ENCODE measurements around the gene NPIPB8.
"Not testable (repeated sequence)": the region's sequence is repeated elsewhere in the genome, so short reads cannot be mapped to it uniquely, and the experiment has no call there.

NPIPB8 gene

DNA sequence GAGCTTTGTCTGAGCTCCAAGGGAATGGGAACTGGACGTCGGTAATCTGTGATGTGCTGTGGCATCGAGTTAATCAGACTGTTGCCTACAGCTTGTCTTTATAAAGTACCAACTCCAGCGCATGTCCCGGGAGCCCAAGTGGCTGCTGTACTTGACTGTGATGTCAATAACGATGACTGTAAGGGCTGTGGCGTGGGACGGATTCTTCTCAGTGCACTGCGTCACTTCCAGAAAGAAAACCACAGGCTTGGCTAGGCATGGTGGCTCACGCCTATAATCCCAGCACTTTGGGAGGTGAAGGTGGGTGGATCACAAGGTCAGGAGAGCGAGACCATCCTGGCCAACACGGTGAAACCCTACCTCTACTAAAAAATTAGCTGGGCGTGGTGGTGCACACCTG, 51.6 kb downstream of the NPIPB8 start:
- not testable (repeated sequence) for H3K4me1 ChIP-seq (ENCODE audit: low read depth, poor library complexity, severe bottlenecking); H3K9ac ChIP-seq

DNA sequence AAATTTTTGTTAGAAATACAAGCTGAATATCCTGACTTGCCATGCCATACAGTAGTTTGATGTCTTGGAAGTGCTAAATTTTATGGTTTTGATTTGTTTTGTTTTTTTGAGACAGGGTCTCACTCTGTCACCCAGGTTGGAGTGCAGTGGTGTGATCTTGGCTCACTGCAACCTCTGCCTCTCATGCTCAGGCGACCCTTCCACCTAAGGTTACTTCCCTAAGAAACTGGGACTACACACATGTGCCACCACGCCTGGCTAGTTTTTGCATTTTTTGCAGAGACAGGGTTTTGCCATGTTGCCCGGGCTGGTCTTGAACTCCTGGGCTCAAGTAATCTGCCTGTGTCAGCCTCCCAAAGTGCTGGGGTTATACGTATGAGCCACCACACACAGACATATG, 53.9 kb downstream of the NPIPB8 start:
- H3K27ac ChIP-seq; H3K27me3 ChIP-seq (ENCODE audit: insufficient read depth, low read depth); H3K4me3 ChIP-seq (IDR thresholded peaks at IDR 0.05; ENCODE audit: insufficient read depth, low read depth, low read length); H3K9ac ChIP-seq; H3K36me3 ChIP-seq (ENCODE audit: insufficient read depth); H3K4me2 ChIP-seq; H3K79me2 ChIP-seq (ENCODE audit: insufficient read depth, low read depth); H3K4me1 ChIP-seq (ENCODE audit: low read depth, poor library complexity, severe bottlenecking); H2AFZ ChIP-seq (ENCODE audit: low read depth); H4K20me1 ChIP-seq (ENCODE audit: insufficient read depth): not testable (repeated sequence)

More for the DNA sequence above, 51.6 kb downstream of the NPIPB8 start:
- not testable (repeated sequence) for H3K4me2 ChIP-seq; H3K4me3 ChIP-seq (IDR thresholded peaks at IDR 0.05; ENCODE audit: insufficient read depth, low read depth, low read length); H3K27me3 ChIP-seq (ENCODE audit: insufficient read depth, low read depth); H2AFZ ChIP-seq (ENCODE audit: low read depth); H4K20me1 ChIP-seq (ENCODE audit: insufficient read depth); H3K79me2 ChIP-seq (ENCODE audit: insufficient read depth, low read depth); H3K27ac ChIP-seq; H3K36me3 ChIP-seq (ENCODE audit: insufficient read depth)

DNA sequence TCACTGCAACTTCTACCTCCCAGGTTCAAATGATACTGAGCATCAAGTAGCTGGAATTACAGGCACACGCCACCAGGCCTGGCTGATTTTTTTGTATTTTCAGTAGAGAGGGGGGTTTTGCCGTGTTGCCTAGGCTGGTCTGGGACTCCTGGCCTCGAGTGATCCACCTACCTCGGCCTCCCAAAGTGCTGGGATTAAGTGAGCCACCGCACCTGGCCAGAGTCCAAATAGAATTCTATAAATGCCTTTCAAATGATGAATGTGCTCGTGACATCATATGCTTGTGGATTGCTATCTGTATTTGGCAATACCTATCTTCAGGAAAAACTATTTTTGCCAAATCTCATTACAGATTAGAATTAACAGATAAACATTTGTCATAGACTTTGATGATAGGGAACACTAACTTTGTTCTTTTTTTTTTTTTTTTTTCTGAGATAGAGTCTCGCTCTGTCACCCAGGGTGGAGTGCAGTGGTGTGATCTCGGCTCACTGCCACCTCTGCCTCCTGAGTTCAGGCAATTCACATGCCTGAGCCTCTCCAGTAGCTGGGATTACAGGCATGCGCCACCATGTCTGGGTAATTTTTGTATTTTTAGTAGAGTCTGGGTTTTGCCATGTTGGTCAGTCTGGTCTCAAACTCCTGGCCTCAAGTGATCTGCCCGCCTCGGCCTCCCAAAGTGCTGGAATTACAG, 55.5 kb downstream of the NPIPB8 start:
- not testable (repeated sequence) for H3K4me3 ChIP-seq (IDR thresholded peaks at IDR 0.05; ENCODE audit: insufficient read depth, low read depth, low read length); H3K4me1 ChIP-seq (ENCODE audit: low read depth, poor library complexity, severe bottlenecking); H3K27ac ChIP-seq; H3K79me2 ChIP-seq (ENCODE audit: insufficient read depth, low read depth); H3K36me3 ChIP-seq (ENCODE audit: insufficient read depth); H2AFZ ChIP-seq (ENCODE audit: low read depth); H3K9ac ChIP-seq; H3K27me3 ChIP-seq (ENCODE audit: insufficient read depth, low read depth); H4K20me1 ChIP-seq (ENCODE audit: insufficient read depth); H3K4me2 ChIP-seq

DNA sequence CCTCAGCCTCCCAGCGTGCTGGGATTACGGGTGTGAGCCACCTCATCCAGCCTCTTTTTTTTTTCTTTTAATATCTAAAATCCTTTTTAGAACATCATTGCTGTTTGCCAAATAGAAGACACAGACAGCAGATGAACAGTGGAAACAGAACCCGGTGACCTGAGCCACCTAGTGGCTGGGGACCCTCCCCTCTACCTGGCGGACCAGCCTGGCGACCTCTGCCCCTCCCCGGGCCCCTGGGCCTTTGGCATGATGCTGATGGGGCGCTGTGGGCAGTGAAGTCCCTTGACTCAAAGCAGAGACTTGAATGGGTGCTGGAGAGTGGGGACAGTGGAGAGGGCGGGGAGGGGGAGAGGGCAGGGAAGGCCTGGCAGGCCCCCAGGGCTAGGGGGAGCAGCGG, 61.9 kb downstream of the NPIPB8 start:
- H3K9ac ChIP-seq; H2AFZ ChIP-seq (ENCODE audit: low read depth); H4K20me1 ChIP-seq (ENCODE audit: insufficient read depth); H3K4me1 ChIP-seq (ENCODE audit: low read depth, poor library complexity, severe bottlenecking); H3K36me3 ChIP-seq (ENCODE audit: insufficient read depth); H3K4me3 ChIP-seq (IDR thresholded peaks at IDR 0.05; ENCODE audit: insufficient read depth, low read depth, low read length); H3K27me3 ChIP-seq (ENCODE audit: insufficient read depth, low read depth); H3K4me2 ChIP-seq; H3K79me2 ChIP-seq (ENCODE audit: insufficient read depth, low read depth); H3K27ac ChIP-seq: not testable (repeated sequence)

DNA sequence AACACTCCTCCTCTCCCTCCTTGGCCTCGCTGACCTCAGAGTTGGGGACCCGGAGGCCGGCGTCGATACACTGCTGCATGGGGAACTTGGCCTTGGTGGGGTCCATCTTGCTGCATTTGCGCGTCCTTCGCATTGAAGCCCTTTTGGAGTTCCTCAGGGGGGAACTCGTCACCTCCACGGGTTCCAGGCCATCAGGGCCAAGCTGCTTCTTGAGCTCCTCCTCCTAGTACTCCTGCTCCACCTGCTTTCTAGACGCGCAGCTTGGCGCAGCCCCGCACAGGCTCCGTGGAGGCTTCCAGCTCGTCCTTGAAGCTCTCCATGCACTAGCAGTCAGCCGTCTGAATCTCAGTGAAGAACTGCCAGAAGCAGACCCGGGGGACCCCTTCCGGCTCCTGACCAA, 62.5 kb downstream of the NPIPB8 start:
- H3K4me2 ChIP-seq; H3K4me1 ChIP-seq (ENCODE audit: low read depth, poor library complexity, severe bottlenecking); H3K36me3 ChIP-seq (ENCODE audit: insufficient read depth); H3K27ac ChIP-seq; H3K79me2 ChIP-seq (ENCODE audit: insufficient read depth, low read depth); H4K20me1 ChIP-seq (ENCODE audit: insufficient read depth); H3K9ac ChIP-seq; H3K27me3 ChIP-seq (ENCODE audit: insufficient read depth, low read depth); H3K4me3 ChIP-seq (IDR thresholded peaks at IDR 0.05; ENCODE audit: insufficient read depth, low read depth, low read length); H2AFZ ChIP-seq (ENCODE audit: low read depth): not testable (repeated sequence)

DNA sequence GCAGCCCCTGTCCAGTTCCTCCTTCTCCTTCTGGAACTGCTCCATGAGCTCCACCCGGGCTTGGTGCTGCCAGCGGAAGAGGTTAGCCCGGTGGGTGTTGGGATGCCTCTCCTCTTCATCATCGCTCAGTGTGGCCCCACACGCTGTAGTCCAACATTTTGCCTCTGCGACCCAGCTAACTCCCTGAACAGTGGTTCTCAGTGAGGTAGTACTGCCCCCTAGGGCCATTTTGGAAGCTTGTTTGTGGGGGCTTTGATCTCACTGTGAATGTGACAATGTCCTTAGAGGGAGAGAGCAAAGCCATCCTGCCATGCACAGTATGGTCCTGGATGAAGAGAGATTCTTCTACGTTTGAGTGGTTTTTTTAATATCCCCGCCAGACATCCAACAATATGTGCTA, 63.5 kb downstream of the NPIPB8 start:
- not testable (repeated sequence) for H3K4me3 ChIP-seq (IDR thresholded peaks at IDR 0.05; ENCODE audit: insufficient read depth, low read depth, low read length); H3K27me3 ChIP-seq (ENCODE audit: insufficient read depth, low read depth); H3K9ac ChIP-seq; H3K79me2 ChIP-seq (ENCODE audit: insufficient read depth, low read depth); H3K4me1 ChIP-seq (ENCODE audit: low read depth, poor library complexity, severe bottlenecking); H4K20me1 ChIP-seq (ENCODE audit: insufficient read depth); H2AFZ ChIP-seq (ENCODE audit: low read depth); H3K4me2 ChIP-seq; H3K36me3 ChIP-seq (ENCODE audit: insufficient read depth); H3K27ac ChIP-seq

DNA sequence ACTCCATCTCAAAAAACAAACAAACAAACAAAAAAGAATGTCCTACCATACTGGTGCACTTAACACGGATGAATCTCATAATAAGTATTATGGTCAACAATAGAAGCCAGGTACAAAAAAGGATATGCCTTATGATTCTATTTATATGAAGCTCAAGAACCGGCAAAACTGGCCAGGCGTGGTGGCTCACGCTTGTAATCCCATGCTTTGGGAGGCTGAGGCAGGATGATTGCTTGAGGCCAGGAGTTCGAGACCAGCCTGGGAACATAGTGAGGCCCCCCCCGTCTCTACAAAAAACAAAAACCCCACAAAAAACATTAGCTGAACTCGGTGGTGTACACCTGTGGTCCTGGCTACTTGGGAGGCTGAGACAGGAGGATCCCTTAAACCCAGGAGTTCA, 66.4 kb downstream of the NPIPB8 start:
- not testable (repeated sequence) for H3K9ac ChIP-seq; H3K4me1 ChIP-seq (ENCODE audit: low read depth, poor library complexity, severe bottlenecking); H3K4me2 ChIP-seq; H2AFZ ChIP-seq (ENCODE audit: low read depth); H3K27ac ChIP-seq; H3K36me3 ChIP-seq (ENCODE audit: insufficient read depth); H4K20me1 ChIP-seq (ENCODE audit: insufficient read depth); H3K79me2 ChIP-seq (ENCODE audit: insufficient read depth, low read depth); H3K27me3 ChIP-seq (ENCODE audit: insufficient read depth, low read depth); H3K4me3 ChIP-seq (IDR thresholded peaks at IDR 0.05; ENCODE audit: insufficient read depth, low read depth, low read length)

Measured in KMS-11 (cell line).